Measurements from ENCODE around the gene C12orf75. TPM values are rescaled to one million over a fixed set of nuclear protein-coding genes. Genes with fewer than 3 reads are reported as not detected.
A peak's percentile ranks its signal among the peaks of the same experiment; 100 is the strongest.

C12orf75 gene
- total RNA-seq, 2 experiments from 2014 or later, result 16.7 to 17.0 TPM

GRCh38 chr12:105321125-105321524 is 9.4 kb upstream of the C12orf75 start:
- TF ChIP-seq CTCF (IDR thresholded peaks at IDR 0.05), result no peak
- H3K27me3 Mint-ChIP-seq, result no peaks in the 10 kb centered on the region

DNA sequence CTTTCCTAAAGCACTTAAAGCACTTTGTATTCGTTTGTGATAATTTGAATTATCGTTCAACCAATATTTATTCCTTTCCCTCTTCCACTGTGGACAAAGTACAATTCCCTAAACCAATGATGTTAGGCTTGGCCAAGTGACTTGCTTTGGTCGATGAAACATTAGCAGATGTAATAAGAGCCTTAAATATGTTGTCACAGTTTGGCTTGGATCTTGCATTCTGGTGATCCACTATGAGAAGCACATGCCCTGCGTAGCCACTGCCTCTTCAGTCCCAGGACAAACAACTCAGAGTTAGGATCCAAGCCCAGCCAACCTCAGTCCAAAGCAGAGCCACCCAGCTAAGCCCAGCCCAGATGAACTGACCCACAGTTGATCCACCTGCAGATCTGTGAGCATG is 8.4 kb upstream of the C12orf75 start:
- Mint-ChIP-seq H3K36me3 (ENCODE audit: low read depth) (no peaks in the 10 kb centered on the region), H3K27me3 (no peaks in the 10 kb centered on the region), H3K4me1 (ENCODE audit: low read depth) (peaks cover 5% of the 10 kb centered on the region), H3K9me3 (no peaks in the 10 kb centered on the region), H3K27ac (no peak overlapping the region), H3K4me3 (no peak overlapping the region)
- Histone ChIP-seq H3K4me3 (ENCODE audit: low read length) (no peak overlapping the region), H3K27ac (ENCODE audit: low read depth in 1 of 2, low read length in 2 of 2) (no peak overlapping the region), H3K27me3 (ENCODE audit: control insufficient read depth in 1 of 2, insufficient read depth in 2 of 2, low read length in 2 of 2) (no peaks in the 10 kb centered on the region), H3K36me3 (ENCODE audit: insufficient read depth, low read length) (no peaks in the 10 kb centered on the region), H3K9me3 (ENCODE audit: control insufficient read depth in 1 of 2, insufficient read depth in 1 of 2, low read length in 2 of 2) (no peaks in the 10 kb centered on the region), H3K4me1 (ENCODE audit: insufficient read depth, low read length) (no peaks in the 10 kb centered on the region)
- ATAC-seq (ENCODE audit: poor library complexity), result no peak
- intact Hi-C loops (cut with DNase I, micrococcal nuclease), result no loop called here
- no peak for DNase-seq
- POLR2A ChIA-PET, result no interaction called here
- TF ChIP-seq CTCF (IDR thresholded peaks at IDR 0.05), result no peak
- CTCF ChIA-PET, result interaction anchor here (1.1 kb wide), 1 partner anchor 12 kb away, joined by 3 read pairs; no protein-coding TSS in a partner anchor

More at GRCh38 chr12:105321125-105321524, 9.4 kb upstream of the C12orf75 start:
- H3K9me3 ChIP-seq (ENCODE audit: control insufficient read depth in 1 of 2, insufficient read depth in 1 of 2, low read length in 2 of 2), result no peaks in the 10 kb centered on the region
- ChIA-PET POLR2A (interaction anchor here (0.9 kb wide), 1 partner anchor 129 kb away, joined by 3 read pairs; no protein-coding TSS in a partner anchor), CTCF (interaction anchor here (0.8 to 1.1 kb wide), 2 partner anchors 13 to 26 kb away, joined by 3 read pairs; no protein-coding TSS in a partner anchor)
- no peak overlapping the region for H3K4me3 Mint-ChIP-seq
- H3K36me3 Mint-ChIP-seq (ENCODE audit: low read depth), result no peaks in the 10 kb centered on the region
- H3K27ac Mint-ChIP-seq, result no peak overlapping the region
- H3K4me3 ChIP-seq (ENCODE audit: low read length), result no peak overlapping the region
- peak in 2 of 14 experiments; percentile 25 for DNase-seq
- no peaks in the 10 kb centered on the region for H3K36me3 ChIP-seq (ENCODE audit: insufficient read depth, low read length)
- no peaks in the 10 kb centered on the region for H3K9me3 Mint-ChIP-seq
- ATAC-seq (ENCODE audit: poor library complexity), result no peak
- H3K4me1 Mint-ChIP-seq (ENCODE audit: low read depth), result peaks cover 4% of the 10 kb centered on the region
- no peak overlapping the region for H3K27ac ChIP-seq (ENCODE audit: low read depth in 1 of 2, low read length in 2 of 2)
- H3K4me1 ChIP-seq (ENCODE audit: insufficient read depth, low read length), result no peaks in the 10 kb centered on the region
- H3K27me3 ChIP-seq (ENCODE audit: control insufficient read depth in 1 of 2, insufficient read depth in 2 of 2, low read length in 2 of 2), result no peaks in the 10 kb centered on the region
- intact Hi-C loops (cut with DNase I, micrococcal nuclease), result loop anchor here in 1 of 2 experiments (2.0 kb wide), 1 partner anchor 62 kb away; no protein-coding TSS in a partner anchor

- H3K4me3 Mint-ChIP-seq, result no peak overlapping the region
- no peak overlapping the region for H3K27ac ChIP-seq (ENCODE audit: low read depth in 1 of 2, low read length in 2 of 2)
- no peak for TF ChIP-seq CTCF (IDR thresholded peaks at IDR 0.05)
- no peaks in the 10 kb centered on the region for H3K9me3 ChIP-seq (ENCODE audit: control insufficient read depth in 1 of 2, insufficient read depth in 1 of 2, low read length in 2 of 2)
- no peaks in the 10 kb centered on the region for H3K36me3 ChIP-seq (ENCODE audit: insufficient read depth, low read length)
- no peaks in the 10 kb centered on the region for H3K27me3 ChIP-seq (ENCODE audit: control insufficient read depth in 1 of 2, insufficient read depth in 2 of 2, low read length in 2 of 2)
- no peaks in the 10 kb centered on the region for H3K27me3 Mint-ChIP-seq
- DNase-seq (no peak), ATAC-seq (ENCODE audit: poor library complexity) (no peak)
- H3K4me3 ChIP-seq (ENCODE audit: low read length), result no peak overlapping the region
- no peaks in the 10 kb centered on the region for H3K9me3 Mint-ChIP-seq
- ChIA-PET POLR2A (no interaction called here), CTCF (no interaction called here)
- peaks cover 2% of the 10 kb centered on the region for H3K4me1 ChIP-seq (ENCODE audit: insufficient read depth, low read length)
- no peaks in the 10 kb centered on the region for H3K36me3 Mint-ChIP-seq (ENCODE audit: low read depth)
- H3K27ac Mint-ChIP-seq, result no peak overlapping the region
- intact Hi-C loops (cut with DNase I, micrococcal nuclease), result loop anchor here in 1 of 2 experiments (5.0 kb wide), 1 partner anchor 92 kb away; no protein-coding TSS in a partner anchor
- peaks cover 20% of the 10 kb centered on the region for H3K4me1 Mint-ChIP-seq (ENCODE audit: low read depth)
These were observed 5.8 kb upstream of the C12orf75 start for GRCh38 chr12:105324704-105325103.

All from CD4-positive, alpha-beta T cell (primary cell).